Left ventricle myocardium inferior (tissue), 1 donor: ENCODE data around the gene MAML2. TPM values are rescaled to one million over a fixed set of nuclear protein-coding genes. Genes with fewer than 3 reads are reported as not detected.

Experiments
- DNase-seq: peaks from one replicate; pipeline ENCODE4 v3.0.0-alpha.2; 2020
- H3K27ac ChIP-seq: fragments of 200-600 bp; replicated peaks from 2 replicates; pipeline ENCODE4 v1.8.0; 2021
- H3K27me3 ChIP-seq: fragments of 200-600 bp; 2 replicates; pipeline ENCODE4 v1.8.0; 2021; ENCODE audit warnings: low read depth
- H3K36me3 ChIP-seq: fragments of 200-600 bp; 2 replicates; pipeline ENCODE4 v1.8.0; 2021
- H3K4me1 ChIP-seq: fragments of 200-600 bp; 2 replicates; pipeline ENCODE4 v1.8.0; 2021
- H3K4me3 ChIP-seq: fragments of 200-600 bp; 2 replicates; pipeline ENCODE4 v1.8.0; 2021; ENCODE audit warnings: mild to moderate bottlenecking, moderate library complexity
- H3K9me3 ChIP-seq: fragments of 200-600 bp; replicated peaks from 2 replicates; pipeline ENCODE4 v1.8.0; 2021
- CTCF ChIP-seq: fragments of 200-600 bp; IDR thresholded peaks from 2 replicates; pipeline ENCODE4 v1.8.0; 2021; ENCODE audit warnings: antibody characterized with exemption, mild to moderate bottlenecking, borderline replicate concordance
- intact Hi-C: fragments of 100-400 bp; cut with micrococcal nuclease; formaldehyde crosslinking; loops from one replicate; pipeline ENCODE4 v1.11.0; 2022
- total RNA-seq: library from RNA; stranded (reverse); fragmentation: NEBNext Ultra II Directional; extraction: Animal tissue kit (Norgen Biotek cat#: 25700); gene quantifications from one replicate; pipeline ENCODE4 v1.2.1, GENCODE V29; 2021
- donor health status: DM: no; HTN: yes; CAD: no; lungs with severe emphysema.

MAML2 gene
- total RNA-seq, 1 donor from 2014 or later = 4.5 TPM

- Histone ChIP-seq H3K4me1 (peaks cover 56% of the 10 kb centered on the region), H3K9me3 (no peaks in the 10 kb centered on the region), H3K36me3 (no peaks in the 10 kb centered on the region), H3K27ac (peak overlapping the region; percentile 56), H3K4me3 (no peak overlapping the region), H3K27me3 (no peaks in the 10 kb centered on the region)
- DNase-seq = no peak
- intact Hi-C loops = no loop called here
- TF ChIP-seq CTCF = no peak
These were observed 10.7 kb downstream of the MAML2 start for GRCh38 chr11:96332126-96332771.

- no peaks in the 10 kb centered on the region for H3K27me3 ChIP-seq
- H3K4me1 ChIP-seq = peaks cover 52% of the 10 kb centered on the region
- no peak for DNase-seq
- H3K36me3 ChIP-seq = no peaks in the 10 kb centered on the region
- peak overlapping the region; percentile 56 for H3K27ac ChIP-seq
- H3K9me3 ChIP-seq = no peaks in the 10 kb centered on the region
- intact Hi-C loops = no loop called here
- H3K4me3 ChIP-seq = no peak overlapping the region
- no peak for TF ChIP-seq CTCF
These were observed 11.3 kb downstream of the MAML2 start for GRCh38 chr11:96331699-96332116.

- Histone ChIP-seq H3K4me1 (peaks cover 58% of the 10 kb centered on the region), H3K36me3 (no peaks in the 10 kb centered on the region), H3K27ac (no peak overlapping the region), H3K27me3 (no peaks in the 10 kb centered on the region), H3K4me3 (no peak overlapping the region), H3K9me3 (no peaks in the 10 kb centered on the region)
- no peak for TF ChIP-seq CTCF
- intact Hi-C loops = no loop called here
- no peak for DNase-seq
These were observed 12.5 kb downstream of the MAML2 start for GRCh38 chr11:96330511-96330859.

GRCh38 chr11:96329855-96330510, 13.0 kb downstream of the MAML2 start:
- H3K4me1 ChIP-seq = peaks cover 63% of the 10 kb centered on the region
- DNase-seq = no peak
- H3K27ac ChIP-seq = no peak overlapping the region
- H3K9me3 ChIP-seq = no peaks in the 10 kb centered on the region
- TF ChIP-seq CTCF = no peak
- H3K36me3 ChIP-seq = no peaks in the 10 kb centered on the region
- H3K27me3 ChIP-seq = no peaks in the 10 kb centered on the region
- intact Hi-C loops = no loop called here
- H3K4me3 ChIP-seq = no peak overlapping the region

- no peaks in the 10 kb centered on the region for H3K27me3 ChIP-seq
- H3K27ac ChIP-seq = no peak overlapping the region
- TF ChIP-seq CTCF = no peak
- H3K9me3 ChIP-seq = no peaks in the 10 kb centered on the region
- no peak overlapping the region for H3K4me3 ChIP-seq
- intact Hi-C loops = no loop called here
- DNase-seq = no peak
- H3K36me3 ChIP-seq = no peaks in the 10 kb centered on the region
- peaks cover 68% of the 10 kb centered on the region for H3K4me1 ChIP-seq
These were observed 13.6 kb downstream of the MAML2 start for GRCh38 chr11:96329419-96329818.
